Adipose tissue (tissue), 3 donors: Measurements from ENCODE around the gene MCM9. TPM values are rescaled to one million over a fixed set of nuclear protein-coding genes. Genes with fewer than 3 reads are reported as not detected.
"Not testable (repeated sequence)": the region's sequence is repeated elsewhere in the genome, so short reads cannot be mapped to it uniquely, and the experiment has no call there.

Experiments used
- H3K27ac ChIP-seq: one replicate; pipeline ENCODE4 v1.5.1; 2013; ENCODE audit warnings: low read depth, low read length
- WGBS, 3 donors: extraction: QIAGEN DNeasy Blood & Tissue Kit; methylation state at CpG; one replicate each; pipeline ENCODE4 v1.1.7; 2013; 5-methylcytosine and 5-hydroxymethylcytosine counted together
- polyA plus RNA-seq, 3 donors: library from polyadenylated mRNA; stranded (reverse); fragments of 200-250 nt; gene quantifications; one replicate each; pipeline ENCODE4 v1.2.3, GENCODE V29; 2013
- donor health status: healthy with polysubstance abuse.
- donor health status: Bipolar disorder and iron deficiency.
- donor health status: healthy.

MCM9 gene
- polyA plus RNA-seq, 3 donors: 2.0 to 5.1 (median 3.5) TPM

DNA sequence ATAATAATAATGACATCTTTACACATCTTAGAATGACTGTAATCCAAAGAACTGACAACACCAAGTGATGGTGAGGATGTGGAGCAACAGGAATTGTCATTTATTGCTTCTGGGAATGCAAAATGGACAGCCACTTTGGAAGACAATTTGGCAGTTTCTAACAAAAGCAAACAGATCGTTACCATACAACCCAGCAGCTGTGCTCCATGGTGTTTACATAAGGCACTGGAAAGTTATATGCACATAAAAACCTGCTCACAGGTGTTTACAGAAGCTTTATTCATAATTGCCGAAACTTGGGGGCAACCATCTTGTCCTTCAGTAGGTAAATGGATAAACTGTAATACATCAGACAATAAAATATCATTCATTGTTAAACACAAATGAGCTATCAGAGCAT, 59.3 kb downstream of the MCM9 start:
- 33 to 91% (median 88%) methylated on average over 2 of the region's 2 CpGs for WGBS, 3 donors
- H3K27ac ChIP-seq: no peak overlapping the region

DNA sequence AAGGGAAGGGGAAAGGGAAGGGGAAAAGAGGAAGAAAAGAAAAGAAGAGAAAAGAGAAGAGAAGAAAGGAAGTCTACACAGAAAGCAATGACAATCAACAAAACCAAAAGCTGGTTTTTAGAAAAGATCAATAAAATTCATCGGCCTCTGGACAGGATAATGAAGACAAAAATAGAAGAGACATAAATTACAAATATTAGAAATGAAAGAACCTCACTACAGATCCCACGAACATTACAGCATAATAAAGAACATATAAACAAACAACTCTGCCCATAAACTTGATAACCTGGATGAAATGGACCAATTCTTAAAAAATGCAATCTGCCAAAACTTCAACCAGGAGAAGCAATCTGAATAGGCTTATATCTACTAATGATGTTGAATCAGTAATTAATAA, 61.7 kb downstream of the MCM9 start:
- 79 to 93% (median 88%) methylated on average over 2 of the region's 2 CpGs for WGBS, 3 donors
- H3K27ac ChIP-seq: no peak overlapping the region

DNA sequence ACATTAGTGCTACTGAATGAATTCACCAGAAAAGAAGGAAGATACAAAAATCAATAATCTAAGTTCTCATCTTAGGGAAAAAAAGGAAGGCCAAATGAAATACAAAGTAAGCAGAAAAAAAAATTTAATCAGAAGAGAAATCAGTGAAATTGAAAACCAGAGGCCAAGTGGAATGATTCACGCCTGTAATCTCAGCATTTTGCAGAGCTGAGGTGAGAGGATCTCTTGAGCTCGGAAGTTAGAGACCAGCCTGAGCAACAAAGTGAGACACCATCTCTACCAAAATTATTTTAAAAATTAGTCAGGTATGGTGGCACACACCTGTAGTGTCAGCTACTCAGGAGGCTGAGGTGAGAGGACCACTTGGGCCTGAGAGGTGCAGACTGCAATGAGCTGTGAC, 62.2 kb downstream of the MCM9 start:
- no peak overlapping the region for H3K27ac ChIP-seq
- 78 to 96% (median 91%) methylated on average over 2 of the region's 2 CpGs for WGBS, 3 donors

GRCh38 chr6:118872318-118872717, 62.6 kb downstream of the MCM9 start:
- no peak overlapping the region for H3K27ac ChIP-seq

DNA sequence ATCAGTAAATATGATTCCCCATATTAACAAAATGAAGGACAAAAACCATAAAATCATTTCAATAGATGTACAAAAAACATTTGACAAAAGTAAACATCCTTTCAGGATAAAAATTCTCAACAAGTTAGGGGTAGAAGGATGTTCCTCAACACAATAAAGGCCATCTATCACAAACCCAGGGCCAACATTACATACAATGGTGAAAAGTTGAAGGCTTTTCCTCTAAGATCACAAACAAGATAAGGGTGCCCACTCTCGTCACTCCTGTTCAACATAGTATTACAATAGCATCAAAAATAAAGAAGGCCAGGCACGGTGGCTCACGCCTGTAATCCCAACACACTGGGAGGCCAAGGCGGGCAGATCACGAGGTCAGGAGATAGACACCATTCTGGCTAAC, 63.6 kb downstream of the MCM9 start:
- 87 to 95% (median 87%) methylated on average over 5 of the region's 5 CpGs for WGBS, 3 donors
- H3K27ac ChIP-seq: no peak overlapping the region

GRCh38 chr6:118869894-118870589, 64.9 kb downstream of the MCM9 start:
- H3K27ac ChIP-seq: no peak overlapping the region
- 93 to 100% (median 96%) methylated on average over 2 of the region's 2 CpGs for WGBS, 3 donors

DNA sequence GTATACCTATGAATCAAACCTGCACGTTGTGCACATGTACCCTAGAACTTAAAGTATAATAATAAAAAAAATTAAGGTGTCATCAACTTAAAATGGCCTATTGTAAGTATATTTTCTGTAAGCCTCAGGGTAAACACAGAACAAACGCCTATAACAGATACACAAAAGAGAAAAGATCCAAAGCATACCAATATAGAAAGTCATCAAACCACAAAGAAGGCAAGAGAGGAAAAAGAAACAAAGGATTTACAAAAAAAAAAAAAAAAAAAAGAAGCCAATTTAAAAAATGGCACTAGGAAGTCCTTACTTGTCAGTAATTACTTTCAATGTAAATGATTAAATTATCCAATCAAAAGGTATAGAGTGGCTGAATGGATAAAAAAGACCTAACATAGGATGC, 65.6 kb downstream of the MCM9 start:
- no peak overlapping the region for H3K27ac ChIP-seq
- 90 to 96% (median 95%) methylated on average over 2 of the region's 2 CpGs for WGBS, 3 donors

DNA sequence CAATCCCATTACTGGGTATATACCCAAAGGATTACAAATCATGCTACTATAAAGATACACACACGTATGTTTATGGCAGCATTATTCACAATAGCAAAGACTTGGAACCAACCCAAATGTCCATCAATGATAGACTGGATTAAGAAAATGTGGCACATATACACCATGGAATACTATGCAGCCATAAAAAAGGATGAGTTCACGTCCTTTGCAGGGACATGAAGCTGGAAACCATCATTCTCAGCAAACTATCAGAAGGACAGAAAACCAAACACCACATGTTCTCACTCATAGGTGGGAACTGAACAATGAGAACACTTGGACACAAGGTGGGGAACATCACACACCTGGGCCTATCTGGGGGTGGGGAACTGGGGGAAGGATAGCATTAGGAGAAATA, 66.1 kb downstream of the MCM9 start:
- WGBS, 3 donors: 92 to 96% (median 93%) methylated on average over 2 of the region's 2 CpGs
- not testable (repeated sequence) for H3K27ac ChIP-seq

GRCh38 chr6:118867181-118867580, 67.8 kb downstream of the MCM9 start:
- 98 to 99% (median 99%) methylated on average over 4 of the region's 4 CpGs for WGBS, 3 donors
- no peak overlapping the region for H3K27ac ChIP-seq

DNA sequence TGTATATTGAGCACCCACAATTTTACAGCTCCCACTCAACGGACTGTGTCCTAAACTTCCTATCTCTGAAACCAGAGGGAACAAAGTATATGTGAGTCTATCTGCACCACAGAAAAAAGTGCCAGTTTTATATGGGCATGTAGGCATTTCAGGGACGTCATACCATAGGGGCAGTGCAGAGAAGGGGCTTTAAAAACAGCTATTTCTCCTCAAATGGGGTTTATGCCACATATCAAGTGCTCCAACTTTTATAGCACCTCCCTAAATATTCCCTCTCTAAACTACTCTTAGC, 69.9 kb downstream of the MCM9 start:
- H3K27ac ChIP-seq: no peak overlapping the region
- WGBS, 3 donors: 39 to 68% (median 47%) methylated on average over 2 of the region's 2 CpGs

GRCh38 chr6:118864341-118865099, 70.4 kb downstream of the MCM9 start:
- no peak overlapping the region for H3K27ac ChIP-seq
- 45 to 58% (median 46%) methylated on average over 7 of the region's 7 CpGs for WGBS, 3 donors

DNA sequence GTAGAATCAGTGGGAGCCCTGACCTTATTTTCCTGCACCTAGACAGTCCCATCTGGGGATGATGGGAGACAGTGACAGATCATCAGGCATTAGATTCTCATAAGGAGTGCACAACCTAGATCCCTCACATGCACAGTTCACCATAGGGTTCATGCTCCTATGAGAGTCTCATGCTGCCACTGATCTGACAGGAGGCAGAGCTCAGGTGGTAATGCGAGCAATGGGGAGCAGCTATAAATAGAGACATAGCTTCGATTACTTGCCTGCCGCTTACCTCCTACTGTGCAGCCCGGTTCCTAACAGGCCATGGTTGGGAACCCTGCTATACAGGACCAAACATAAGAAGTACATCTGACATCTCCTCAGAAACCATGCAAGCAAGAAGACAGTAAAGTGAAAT, 72.5 kb downstream of the MCM9 start:
- WGBS, 3 donors: 95 to 97% (median 97%) methylated on average over 4 of the region's 4 CpGs
- H3K27ac ChIP-seq: no peak overlapping the region

DNA sequence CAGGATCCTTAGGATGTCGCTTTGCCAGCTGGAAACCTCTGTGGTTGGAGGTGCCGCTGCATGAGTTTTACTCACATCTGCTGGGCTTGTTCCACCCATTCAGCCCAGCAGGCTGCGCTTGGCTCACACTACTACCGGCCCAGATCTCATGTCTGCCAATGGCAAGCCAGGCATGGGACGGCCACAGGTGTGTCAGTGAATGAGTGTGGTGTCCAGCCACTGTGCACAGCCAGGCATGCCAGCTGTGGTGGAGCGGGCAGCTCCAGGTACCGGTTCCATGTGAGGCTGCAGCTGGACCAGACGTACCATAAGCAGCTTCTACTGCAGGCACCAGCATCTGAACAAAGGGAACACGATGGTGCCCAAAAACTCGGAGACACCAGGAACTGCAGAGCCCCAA, 74.1 kb downstream of the MCM9 start:
- no peak overlapping the region for H3K27ac ChIP-seq
- 96 to 98% (median 97%) methylated on average over 10 of the region's 10 CpGs for WGBS, 3 donors

DNA sequence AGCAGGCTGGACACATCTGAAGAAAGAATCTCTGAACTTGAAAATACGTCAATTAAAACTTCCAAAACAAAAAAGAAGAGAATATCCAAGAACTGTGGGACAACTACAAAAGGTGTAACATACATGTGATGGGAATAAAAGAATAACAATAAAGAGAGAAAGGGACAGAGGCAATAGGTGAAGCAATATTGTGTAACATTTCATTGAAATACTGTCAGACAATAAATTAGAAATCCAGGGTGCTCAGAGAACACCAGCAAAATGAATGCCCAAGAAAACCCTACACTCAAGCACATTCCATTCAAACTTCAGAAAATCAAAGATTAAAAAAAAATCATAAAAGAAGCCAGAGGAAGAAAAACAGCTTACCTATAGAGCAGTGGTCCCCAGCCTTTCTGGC, 74.6 kb downstream of the MCM9 start:
- WGBS, 3 donors: 95 to 100% (median 97%) methylated on average over 1 of the region's 1 CpG
- no peak overlapping the region for H3K27ac ChIP-seq

GRCh38 chr6:118859517-118860064, 75.4 kb downstream of the MCM9 start:
- H3K27ac ChIP-seq: no peak overlapping the region
- WGBS, 3 donors: 46 to 75% (median 51%) methylated on average over 3 of the region's 3 CpGs

- H3K27ac ChIP-seq: no peak overlapping the region
- WGBS, 3 donors: 94 to 97% (median 95%) methylated on average over 4 of the region's 4 CpGs
These were observed 78.7 kb downstream of the MCM9 start for GRCh38 chr6:118856301-118856700.

- H3K27ac ChIP-seq: no peak overlapping the region
- 97 to 99% (median 98%) methylated on average over 5 of the region's 5 CpGs for WGBS, 3 donors
These were observed 81.6 kb downstream of the MCM9 start for GRCh38 chr6:118853408-118853807.

GRCh38 chr6:118844915-118845314, 90.0 kb downstream of the MCM9 start:
- 87 to 93% (median 91%) methylated on average over 3 of the region's 3 CpGs for WGBS, 3 donors
- no peak overlapping the region for H3K27ac ChIP-seq

DNA sequence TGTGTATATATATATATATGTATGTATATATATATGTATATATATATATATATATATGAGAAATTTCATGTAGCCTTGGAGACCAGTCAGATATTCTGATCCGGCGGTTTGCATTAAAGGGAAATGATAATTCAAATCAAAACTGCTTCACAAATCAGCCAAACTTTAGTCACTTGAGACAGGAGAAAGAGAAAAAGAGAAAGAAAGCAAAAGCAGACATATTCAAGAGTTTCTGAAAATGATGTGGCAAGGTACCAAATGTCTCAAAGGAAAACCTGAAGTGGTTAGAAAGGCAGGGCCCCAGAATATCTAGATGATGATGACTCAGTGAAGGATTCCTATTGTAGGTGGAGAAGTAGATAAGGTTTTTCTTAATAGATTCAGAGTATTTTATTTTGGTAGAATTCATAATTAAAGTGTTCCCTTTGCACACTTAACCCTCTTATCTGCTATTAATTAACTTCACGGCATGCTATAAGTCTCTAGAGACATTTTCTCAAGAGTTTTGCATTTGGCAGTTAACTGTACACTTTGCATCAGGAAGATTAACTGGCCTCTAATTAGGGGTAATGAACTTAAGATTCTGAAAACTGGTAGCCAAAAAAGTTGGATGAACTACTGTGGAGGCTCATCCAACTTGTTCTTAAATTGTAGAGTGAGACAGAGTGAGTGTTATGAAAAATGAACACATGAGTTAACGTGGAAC, 91.1 kb downstream of the MCM9 start:
- no peak overlapping the region for H3K27ac ChIP-seq
- 80 to 93% (median 80%) methylated on average over 4 of the region's 4 CpGs for WGBS, 3 donors
